WTC11 (cell line): ENCODE measurements around the gene TXNDC5. TPM values are rescaled to one million over a fixed set of nuclear protein-coding genes. Genes with fewer than 3 reads are reported as not detected.

Experiments
- ATAC-seq: fragments of 200-7000 bp; cut with Tn5 transposase; 2 replicates; pipeline ENCODE4 v1.10.0; 2021; ENCODE audit warnings: mild to moderate bottlenecking, moderate library complexity
- CTCF ChIA-PET: fragments of 300-600 bp; sonication (Branson Sonifier 250); formaldehyde crosslinking; loops from one replicate; lab custom pipeline; 2021; ENCODE audit warnings: antibody characterized with exemption; lab: Charles Lee
- POLR2A ChIA-PET: fragments of 350-600 bp; sonication (Branson Sonifier 250); formaldehyde crosslinking; loops from one replicate; lab custom pipeline; 2021; ENCODE audit warnings: antibody characterized with exemption; lab: Charles Lee
- DNase-seq: peaks from one replicate; pipeline ENCODE4 v3.0.0; 2021; ENCODE audit warnings: low spot score
- H3K27ac Mint-ChIP-seq: 2 replicates; pipeline ENCODE4 v1.8.0; 2021; ENCODE audit warnings: mixed read lengths
- H3K27me3 Mint-ChIP-seq: 2 replicates; pipeline ENCODE4 v1.8.0; 2021; ENCODE audit warnings: low read depth, mild to moderate bottlenecking, moderate library complexity, mixed read lengths
- H3K36me3 Mint-ChIP-seq: 2 replicates; pipeline ENCODE4 v1.8.0; 2021; ENCODE audit warnings: mixed read lengths
- H3K4me1 Mint-ChIP-seq: 2 replicates; pipeline ENCODE4 v1.8.0; 2022; ENCODE audit warnings: mixed read lengths
- H3K4me3 Mint-ChIP-seq: 2 replicates; pipeline ENCODE4 v1.8.0; 2021; ENCODE audit warnings: mild to moderate bottlenecking, moderate library complexity, mixed read lengths
- H3K9me3 Mint-ChIP-seq: 2 replicates; pipeline ENCODE4 v1.8.0; 2021; ENCODE audit warnings: mixed read lengths
- ARID4B ChIP-seq: sonication (generic); formaldehyde crosslinking; IDR thresholded peaks from 2 replicates; pipeline ENCODE4 v1.8.0; 2023; ENCODE audit warnings: missing genetic modification reagents, mild to moderate bottlenecking, borderline replicate concordance
- CBFB ChIP-seq: sonication (generic); formaldehyde crosslinking; IDR thresholded peaks from 2 replicates; pipeline ENCODE4 v1.8.1; 2022; ENCODE audit warnings: mild to moderate bottlenecking, low read depth, missing genetic modification reagents
- E2F4 ChIP-seq: sonication (generic); formaldehyde crosslinking; IDR thresholded peaks from 2 replicates; pipeline ENCODE4 v1.8.1; 2022; ENCODE audit warnings: low read depth, mild to moderate bottlenecking, moderate library complexity, missing genetic modification reagents, borderline replicate concordance
- ELF4 ChIP-seq: sonication (generic); formaldehyde crosslinking; IDR thresholded peaks from 2 replicates; pipeline ENCODE4 v1.8.1; 2022; ENCODE audit warnings: low read depth, mild to moderate bottlenecking, moderate library complexity, missing genetic modification reagents
- FOXJ3 ChIP-seq: sonication (generic); formaldehyde crosslinking; IDR thresholded peaks from 2 replicates; pipeline ENCODE4 v1.9.0; 2021; ENCODE audit warnings: missing genetic modification reagents, mild to moderate bottlenecking, borderline replicate concordance
- FOXK1 ChIP-seq: sonication (generic); formaldehyde crosslinking; IDR thresholded peaks from 2 replicates; pipeline ENCODE4 v1.8.0; 2022; ENCODE audit warnings: mild to moderate bottlenecking, moderate library complexity, missing genetic modification reagents
- FOXP1 ChIP-seq: sonication (generic); formaldehyde crosslinking; IDR thresholded peaks from 2 replicates; pipeline ENCODE4 v1.8.0; 2022; ENCODE audit warnings: missing genetic modification reagents, mild to moderate bottlenecking, moderate library complexity, borderline replicate concordance
- IRF1 ChIP-seq: sonication (generic); formaldehyde crosslinking; IDR thresholded peaks from 2 replicates; pipeline ENCODE4 v1.8.0; 2023; ENCODE audit warnings: missing genetic modification reagents
- MLX ChIP-seq: sonication (generic); formaldehyde crosslinking; IDR thresholded peaks from 2 replicates; pipeline ENCODE4 v1.8.1; 2023; ENCODE audit warnings: mild to moderate bottlenecking, missing genetic modification reagents, moderate library complexity
- NFE2L1 ChIP-seq: sonication (generic); formaldehyde crosslinking; IDR thresholded peaks from 2 replicates; pipeline ENCODE4 v1.8.1; 2023; ENCODE audit warnings: missing genetic modification reagents
- PREB ChIP-seq: sonication (generic); formaldehyde crosslinking; IDR thresholded peaks from 2 replicates; pipeline ENCODE4 v1.8.1; 2022; ENCODE audit warnings: mild to moderate bottlenecking, missing genetic modification reagents, moderate library complexity, borderline replicate concordance
- RELA ChIP-seq: sonication (generic); formaldehyde crosslinking; IDR thresholded peaks from 2 replicates; pipeline ENCODE4 v1.8.1; 2022; ENCODE audit warnings: missing genetic modification reagents, mild to moderate bottlenecking, borderline replicate concordance
- RORB ChIP-seq: fragments of 250-450 bp; sonication (Bioruptor Pico); IDR thresholded peaks from 2 replicates; pipeline ENCODE4 v1.9.0; 2021; ENCODE audit warnings: mild to moderate bottlenecking
- SMAD3 ChIP-seq: sonication (generic); formaldehyde crosslinking; IDR thresholded peaks from 2 replicates; pipeline ENCODE4 v1.8.0; 2022; ENCODE audit warnings: missing genetic modification reagents, mild to moderate bottlenecking, borderline replicate concordance
- TCF7 ChIP-seq: sonication (generic); formaldehyde crosslinking; IDR thresholded peaks from 2 replicates; pipeline ENCODE4 v1.8.0; 2022; ENCODE audit warnings: mild to moderate bottlenecking, low read depth, missing genetic modification reagents, moderate library complexity
- total RNA-seq: library from RNA; stranded (reverse); gene quantifications from 3 replicates; pipeline ENCODE4 v1.2.3, GENCODE V29; 2021
- TF ChIP-seq, protein P1 (sequence below): sonication (generic); formaldehyde crosslinking; IDR thresholded peaks from 2 replicates; pipeline ENCODE4 v1.8.0; 2022; ENCODE audit warnings: missing genetic modification reagents
- TF ChIP-seq, protein P2 (sequence below): fragments of 250-450 bp; sonication (Bioruptor Pico); conservative IDR thresholded peaks from 2 replicates; pipeline ENCODE4 v1.9.0; 2021; ENCODE audit warnings: mild to moderate bottlenecking

The TXNDC5 gene
- total RNA-seq, 1 experiment from 2014 or later, result 141 TPM

- TF ChIP-seq ARID4B (CRISPR knock-in tag), result no peak
- no peak for TF ChIP-seq RORB
- TF ChIP-seq TCF7 (CRISPR knock-in tag), result no peak
- no peak for TF ChIP-seq NFE2L1 (CRISPR knock-in tag)
- TF ChIP-seq FOXK1 (CRISPR knock-in tag), result no peak
These were observed 24.5 kb downstream of the TXNDC5 start (continued) for GRCh38 chr6:7886132-7886531.

- H3K4me3 Mint-ChIP-seq, result no peak overlapping the region
- ChIA-PET POLR2A (no interaction called here), CTCF (no interaction called here)
- H3K4me1 Mint-ChIP-seq, result no peaks in the 10 kb centered on the region
- no peak overlapping the region for H3K27ac Mint-ChIP-seq
- H3K36me3 Mint-ChIP-seq, result peaks cover 65% of the 10 kb centered on the region
- H3K27me3 Mint-ChIP-seq, result no peaks in the 10 kb centered on the region
- no peak for TF ChIP-seq RELA (CRISPR knock-in tag)
- TF ChIP-seq FOXP1 (CRISPR knock-in tag), result no peak
- TF ChIP-seq FOXJ3 (CRISPR knock-in tag), result no peak
- TF ChIP-seq E2F4, result no peak
- TF ChIP-seq MLX, result no peak
- TF ChIP-seq FOXK1 (CRISPR knock-in tag), result no peak
- no peak for TF ChIP-seq ELF4 (CRISPR knock-in tag)
- no peak for TF ChIP-seq SMAD3 (CRISPR knock-in tag)
- TF ChIP-seq CBFB (CRISPR knock-in tag), result no peak
- TF ChIP-seq, protein P1, sequence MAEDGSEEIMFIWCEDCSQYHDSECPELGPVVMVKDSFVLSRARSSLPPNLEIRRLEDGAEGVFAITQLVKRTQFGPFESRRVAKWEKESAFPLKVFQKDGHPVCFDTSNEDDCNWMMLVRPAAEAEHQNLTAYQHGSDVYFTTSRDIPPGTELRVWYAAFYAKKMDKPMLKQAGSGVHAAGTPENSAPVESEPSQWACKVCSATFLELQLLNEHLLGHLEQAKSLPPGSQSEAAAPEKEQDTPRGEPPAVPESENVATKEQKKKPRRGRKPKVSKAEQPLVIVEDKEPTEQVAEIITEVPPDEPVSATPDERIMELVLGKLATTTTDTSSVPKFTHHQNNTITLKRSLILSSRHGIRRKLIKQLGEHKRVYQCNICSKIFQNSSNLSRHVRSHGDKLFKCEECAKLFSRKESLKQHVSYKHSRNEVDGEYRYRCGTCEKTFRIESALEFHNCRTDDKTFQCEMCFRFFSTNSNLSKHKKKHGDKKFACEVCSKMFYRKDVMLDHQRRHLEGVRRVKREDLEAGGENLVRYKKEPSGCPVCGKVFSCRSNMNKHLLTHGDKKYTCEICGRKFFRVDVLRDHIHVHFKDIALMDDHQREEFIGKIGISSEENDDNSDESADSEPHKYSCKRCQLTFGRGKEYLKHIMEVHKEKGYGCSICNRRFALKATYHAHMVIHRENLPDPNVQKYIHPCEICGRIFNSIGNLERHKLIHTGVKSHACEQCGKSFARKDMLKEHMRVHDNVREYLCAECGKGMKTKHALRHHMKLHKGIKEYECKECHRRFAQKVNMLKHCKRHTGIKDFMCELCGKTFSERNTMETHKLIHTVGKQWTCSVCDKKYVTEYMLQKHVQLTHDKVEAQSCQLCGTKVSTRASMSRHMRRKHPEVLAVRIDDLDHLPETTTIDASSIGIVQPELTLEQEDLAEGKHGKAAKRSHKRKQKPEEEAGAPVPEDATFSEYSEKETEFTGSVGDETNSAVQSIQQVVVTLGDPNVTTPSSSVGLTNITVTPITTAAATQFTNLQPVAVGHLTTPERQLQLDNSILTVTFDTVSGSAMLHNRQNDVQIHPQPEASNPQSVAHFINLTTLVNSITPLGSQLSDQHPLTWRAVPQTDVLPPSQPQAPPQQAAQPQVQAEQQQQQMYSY, result no peak
- TF ChIP-seq, protein P2, sequence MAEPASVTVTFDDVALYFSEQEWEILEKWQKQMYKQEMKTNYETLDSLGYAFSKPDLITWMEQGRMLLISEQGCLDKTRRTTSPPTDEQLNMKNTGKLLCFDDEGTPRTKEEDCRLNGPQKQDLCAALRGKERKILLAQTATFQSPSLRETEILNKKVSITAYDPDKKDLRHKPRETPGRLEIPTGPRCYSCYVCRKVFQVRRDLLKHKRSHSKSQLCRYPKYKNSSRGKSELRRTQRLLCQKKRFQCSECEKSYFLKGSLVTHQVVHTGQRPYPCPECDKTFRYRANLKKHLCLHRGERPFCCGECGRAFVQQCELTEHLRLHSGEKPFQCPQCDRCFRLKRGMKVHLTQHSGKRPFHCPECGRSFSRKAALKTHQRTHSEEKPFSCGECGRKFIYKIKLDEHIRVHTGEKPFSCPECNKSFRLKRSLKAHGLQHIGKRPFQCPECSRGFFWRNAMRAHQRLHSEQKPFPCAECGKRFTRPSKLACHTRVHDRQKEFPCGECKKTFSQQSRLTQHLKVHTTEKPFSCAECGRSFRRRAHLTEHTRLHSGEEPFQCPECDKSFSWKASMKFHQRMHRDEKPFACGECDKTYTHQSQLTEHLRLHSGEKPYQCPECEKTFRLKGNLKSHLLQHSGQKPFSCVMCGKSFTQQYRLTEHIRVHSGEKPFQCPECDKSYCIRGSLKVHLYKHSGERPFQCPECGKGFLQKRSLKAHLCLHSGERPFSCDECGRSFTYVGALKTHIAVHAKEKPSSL (CRISPR knock-in tag), result no peak
- TF ChIP-seq IRF1 (CRISPR knock-in tag), result no peak
- TF ChIP-seq PREB (CRISPR knock-in tag), result no peak
- no peak for DNase-seq
- H3K9me3 Mint-ChIP-seq, result no peaks in the 10 kb centered on the region
- ATAC-seq, result no peak
These were observed 27.2 kb downstream of the TXNDC5 start for GRCh38 chr6:7883381-7883780.
